Omental fat pad (tissue), 4 donors: ENCODE data around the gene RP9. TPM values are rescaled to one million over a fixed set of nuclear protein-coding genes. Genes with fewer than 3 reads are reported as not detected.

Source experiments
- ATAC-seq: fragments of 150-250 bp; one replicate; pipeline ENCODE4 v1.9.1; 2016; ENCODE audit warnings: mild to moderate bottlenecking, moderate library complexity; ENCODE audit not compliant: low FRiP score
- DNase-seq: peaks from one replicate; pipeline ENCODE4 v3.0.0-alpha.2; 2019; ENCODE audit warnings: low spot score
- CTCF ChIP-seq, 3 donors: fragments of 450-650 bp; IDR thresholded peaks; one replicate each; pipeline ENCODE4 v1.5.1; 2016 to 2017; ENCODE audit warnings: antibody characterized with exemption in 3 of 3, mild to moderate bottlenecking in 3 of 3, moderate library complexity in 2 of 3
- total RNA-seq, 4 donors: library from RNA; depleted of rRNA; stranded (reverse); fragments of >200 nt; gene quantifications; one replicate each; pipeline ENCODE4 v1.1.0, GENCODE V29; 2016

The RP9 gene
- total RNA-seq, 4 donors from 2014 or later: 6.8 to 17.7 (median 9.9) TPM

- DNase-seq (no peak), ATAC-seq (no peak)
- no peak for TF ChIP-seq CTCF (IDR thresholded peaks at IDR 0.05)
These were observed 43.2 kb downstream of the RP9 start for GRCh38 chr7:33065981-33066380.

GRCh38 chr7:33062782-33063443 lies 46.3 kb downstream of the RP9 start:
- no peak for TF ChIP-seq CTCF (IDR thresholded peaks at IDR 0.05)
- peak; percentile 100 for ATAC-seq
- peak; percentile 71 for DNase-seq

DNA sequence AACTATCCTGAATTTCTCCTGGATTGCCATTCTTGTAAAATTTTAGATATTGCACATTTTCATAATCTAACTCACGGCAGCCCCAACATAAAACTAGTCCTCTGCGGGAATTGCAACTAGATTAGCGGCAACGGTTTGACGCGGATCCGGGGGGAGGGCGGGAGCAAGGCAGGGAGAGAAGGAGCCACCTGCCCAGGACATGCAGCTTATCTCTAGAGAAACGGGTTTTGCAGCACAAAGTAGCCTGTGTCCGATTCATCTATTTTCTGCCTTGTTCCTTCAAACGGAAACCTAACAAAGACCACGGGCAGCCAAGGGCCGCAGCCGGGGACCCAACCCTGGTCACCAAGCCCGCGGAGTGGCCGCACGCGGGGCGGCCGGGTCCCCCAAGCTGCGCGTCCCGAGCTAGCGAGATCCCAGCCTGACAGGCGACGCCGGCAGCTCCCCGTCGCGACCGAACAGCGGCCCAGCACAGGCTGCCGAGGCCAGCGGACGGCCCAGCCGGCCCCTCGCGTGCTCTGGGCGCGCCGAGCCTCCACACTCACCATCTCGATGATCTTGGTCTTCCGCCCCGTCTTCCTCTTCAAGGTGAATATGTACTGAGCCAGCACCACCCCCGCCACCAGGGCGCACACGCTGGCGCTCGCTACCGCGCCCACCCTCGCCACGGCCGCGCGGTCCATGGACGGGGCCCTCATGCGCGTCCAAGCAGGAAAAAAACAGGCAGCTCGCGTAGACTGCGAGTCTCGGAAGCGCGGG lies 47.0 kb downstream of the RP9 start, which contains the start of gene NT5C3A:
NT5C3A (minus strand) TSS at position 754 of the 759 bp plus-strand sequence; CDS start at position 683, 71 bp downstream.
- DNase-seq: no peak

GRCh38 chr7:33061282-33061937 lies 47.8 kb downstream of the RP9 start:
- no peak for ATAC-seq
- DNase-seq: no peak
- TF ChIP-seq CTCF (IDR thresholded peaks at IDR 0.05): no peak

More for the DNA sequence above, 47.0 kb downstream of the RP9 start, which contains the start of gene NT5C3A:
- no peak for TF ChIP-seq CTCF (IDR thresholded peaks at IDR 0.05)
- ATAC-seq: no peak

GRCh38 chr7:33059635-33060034 lies 49.6 kb downstream of the RP9 start:
- ATAC-seq: no peak
- no peak for TF ChIP-seq CTCF (IDR thresholded peaks at IDR 0.05)
- no peak for DNase-seq

- ATAC-seq: no peak
- no peak for TF ChIP-seq CTCF (IDR thresholded peaks at IDR 0.05)
These were observed 54.0 kb downstream of the RP9 start for GRCh38 chr7:33055158-33055557.

More at GRCh38 chr7:33055158-33055557, 54.0 kb downstream of the RP9 start:
- DNase-seq: no peak
